ENCODE results near the gene SGMS1.

DNA sequence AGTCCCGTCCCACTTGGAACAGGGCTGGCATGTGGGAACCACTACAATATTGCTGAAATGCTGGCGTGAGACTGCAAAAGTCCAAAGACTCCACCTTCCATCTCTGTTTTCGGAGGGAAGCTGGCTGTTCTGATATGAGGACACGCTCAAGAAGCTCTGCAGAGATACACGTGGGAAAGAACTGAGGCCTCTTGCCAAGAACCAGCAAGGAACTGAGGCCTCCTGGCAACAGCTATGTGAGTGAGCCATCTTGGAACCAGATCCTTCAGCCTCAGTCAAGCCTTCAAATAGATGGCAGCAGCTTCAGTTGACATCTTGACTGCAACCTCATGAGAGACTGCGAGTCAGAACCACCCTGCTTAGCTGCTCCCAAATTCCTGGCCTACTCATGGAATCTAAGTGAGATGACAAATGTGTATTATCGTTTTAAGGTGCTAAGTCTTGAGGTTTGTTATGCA, 30.8 kb downstream of the SGMS1 start:
- no peak for TF ChIP-seq CTCF (conservative IDR thresholded peaks at IDR 0.05 in 1 of 2, IDR thresholded peaks at IDR 0.05 in 1 of 2; ENCODE audit: extremely low read depth in 1 of 2, insufficient read depth in 1 of 2, low read depth in 1 of 2, low read length in 2 of 2)
- TF ChIP-seq EZH2 (IDR thresholded peaks at IDR 0.05; ENCODE audit: borderline replicate concordance, low read length), result no peak

Data from mammary epithelial cell (primary cell).